WTC11 (cell line): ENCODE data around the gene KEL.

ENCODE experiments used
- ATF3 ChIP-seq: sonication (generic); formaldehyde crosslinking; conservative IDR thresholded peaks from 2 replicates; pipeline ENCODE4 v1.8.1; 2022; ENCODE audit warnings: mild to moderate bottlenecking, missing genetic modification reagents
- JUN ChIP-seq: sonication (generic); formaldehyde crosslinking; IDR thresholded peaks from 2 replicates; pipeline ENCODE4 v1.8.0; 2023; ENCODE audit warnings: mild to moderate bottlenecking, missing genetic modification reagents
- MLX ChIP-seq: sonication (generic); formaldehyde crosslinking; IDR thresholded peaks from 2 replicates; pipeline ENCODE4 v1.8.1; 2023; ENCODE audit warnings: mild to moderate bottlenecking, missing genetic modification reagents, moderate library complexity
- NR2C2 ChIP-seq: sonication (generic); formaldehyde crosslinking; IDR thresholded peaks from 2 replicates; pipeline ENCODE4 v1.8.0; 2022; ENCODE audit warnings: mild to moderate bottlenecking, missing genetic modification reagents
- SOX15 ChIP-seq: fragments of 250-450 bp; sonication (Bioruptor Pico); IDR thresholded peaks from 2 replicates; pipeline ENCODE4 v1.9.0; 2021; ENCODE audit warnings: mild to moderate bottlenecking
- TF ChIP-seq, protein P1 (sequence below): sonication (generic); formaldehyde crosslinking; IDR thresholded peaks from 2 replicates; pipeline ENCODE4 v1.8.1; 2022; ENCODE audit warnings: low read depth, missing genetic modification reagents, borderline replicate concordance
- TF ChIP-seq, protein P2 (sequence below): fragments of 200-600 bp; IDR thresholded peaks from 2 replicates; pipeline ENCODE4 v1.8.0; 2022; ENCODE audit warnings: antibody characterized with exemption

- TF ChIP-seq, protein P1, sequence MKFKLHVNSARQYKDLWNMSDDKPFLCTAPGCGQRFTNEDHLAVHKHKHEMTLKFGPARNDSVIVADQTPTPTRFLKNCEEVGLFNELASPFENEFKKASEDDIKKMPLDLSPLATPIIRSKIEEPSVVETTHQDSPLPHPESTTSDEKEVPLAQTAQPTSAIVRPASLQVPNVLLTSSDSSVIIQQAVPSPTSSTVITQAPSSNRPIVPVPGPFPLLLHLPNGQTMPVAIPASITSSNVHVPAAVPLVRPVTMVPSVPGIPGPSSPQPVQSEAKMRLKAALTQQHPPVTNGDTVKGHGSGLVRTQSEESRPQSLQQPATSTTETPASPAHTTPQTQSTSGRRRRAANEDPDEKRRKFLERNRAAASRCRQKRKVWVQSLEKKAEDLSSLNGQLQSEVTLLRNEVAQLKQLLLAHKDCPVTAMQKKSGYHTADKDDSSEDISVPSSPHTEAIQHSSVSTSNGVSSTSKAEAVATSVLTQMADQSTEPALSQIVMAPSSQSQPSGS (CRISPR knock-in tag), result no peak
- TF ChIP-seq, protein P2, sequence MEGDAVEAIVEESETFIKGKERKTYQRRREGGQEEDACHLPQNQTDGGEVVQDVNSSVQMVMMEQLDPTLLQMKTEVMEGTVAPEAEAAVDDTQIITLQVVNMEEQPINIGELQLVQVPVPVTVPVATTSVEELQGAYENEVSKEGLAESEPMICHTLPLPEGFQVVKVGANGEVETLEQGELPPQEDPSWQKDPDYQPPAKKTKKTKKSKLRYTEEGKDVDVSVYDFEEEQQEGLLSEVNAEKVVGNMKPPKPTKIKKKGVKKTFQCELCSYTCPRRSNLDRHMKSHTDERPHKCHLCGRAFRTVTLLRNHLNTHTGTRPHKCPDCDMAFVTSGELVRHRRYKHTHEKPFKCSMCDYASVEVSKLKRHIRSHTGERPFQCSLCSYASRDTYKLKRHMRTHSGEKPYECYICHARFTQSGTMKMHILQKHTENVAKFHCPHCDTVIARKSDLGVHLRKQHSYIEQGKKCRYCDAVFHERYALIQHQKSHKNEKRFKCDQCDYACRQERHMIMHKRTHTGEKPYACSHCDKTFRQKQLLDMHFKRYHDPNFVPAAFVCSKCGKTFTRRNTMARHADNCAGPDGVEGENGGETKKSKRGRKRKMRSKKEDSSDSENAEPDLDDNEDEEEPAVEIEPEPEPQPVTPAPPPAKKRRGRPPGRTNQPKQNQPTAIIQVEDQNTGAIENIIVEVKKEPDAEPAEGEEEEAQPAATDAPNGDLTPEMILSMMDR, result no peak
- no peak for TF ChIP-seq NR2C2 (CRISPR knock-in tag)
- TF ChIP-seq MLX (CRISPR knock-in tag), result no peak
- no peak for TF ChIP-seq JUN (CRISPR knock-in tag)
- TF ChIP-seq SOX15 (CRISPR knock-in tag), result no peak
- TF ChIP-seq ATF3 (CRISPR knock-in tag), result no peak
These were observed 62.5 kb downstream of the KEL start for GRCh38 chr7:142899661-142900060.
